Endothelial cell of hepatic sinusoid (primary cell): ENCODE measurements around the gene TGFB1.
"Not testable (repeated sequence)": the region's sequence is repeated elsewhere in the genome, so short reads cannot be mapped to it uniquely, and the experiment has no call there.

Source experiments
- in situ Hi-C: cut with HindIII; loops from 2 replicates; pipeline ENCODE4 v1.10.0; 2017; ENCODE audit warnings: low sequenced_read_pairs

TGFB1 gene

GRCh38 chr19:41304706-41305483 lies 48.8 kb downstream of the TGFB1 start:
- in situ Hi-C loops = loop anchor here (5.0 kb wide), 2 partner anchors 33 to 52 kb away; no protein-coding TSS in a partner anchor

- in situ Hi-C loops = no loop called here
Measured at GRCh38 chr19:41303954-41304353, 49.8 kb downstream of the TGFB1 start.

GRCh38 chr19:41302624-41303351 lies 50.9 kb downstream of the TGFB1 start:
- in situ Hi-C loops = no loop called here

GRCh38 chr19:41300555-41300954 lies 53.2 kb downstream of the TGFB1 start:
- in situ Hi-C loops = no loop called here

- in situ Hi-C loops = no loop called here
Measured at GRCh38 chr19:41299755-41300089, 54.0 kb downstream of the TGFB1 start.

- in situ Hi-C loops = no loop called here
Measured at GRCh38 chr19:41299046-41299754, 54.5 kb downstream of the TGFB1 start.

- in situ Hi-C loops = no loop called here
Measured at GRCh38 chr19:41298348-41298964, 55.3 kb downstream of the TGFB1 start.

- in situ Hi-C loops = no loop called here
Measured at GRCh38 chr19:41297628-41298347, 55.9 kb downstream of the TGFB1 start.

GRCh38 chr19:41296433-41296871 lies 57.3 kb downstream of the TGFB1 start:
- in situ Hi-C loops = no loop called here

- in situ Hi-C loops = no loop called here
Measured at GRCh38 chr19:41295499-41295898, 58.2 kb downstream of the TGFB1 start.

- in situ Hi-C loops = no loop called here
Measured at GRCh38 chr19:41294393-41294792, 59.3 kb downstream of the TGFB1 start.

GRCh38 chr19:41289814-41290213 lies 63.9 kb downstream of the TGFB1 start:
- in situ Hi-C loops = not testable (repeated sequence)

GRCh38 chr19:41288673-41289530 lies 64.8 kb downstream of the TGFB1 start:
- in situ Hi-C loops = no loop called here
